Measurements from ENCODE around the gene EFCAB7.
A peak's percentile ranks its signal among the peaks of the same experiment; 100 is the strongest.
"Not testable (repeated sequence)": the region's sequence is repeated elsewhere in the genome, so short reads cannot be mapped to it uniquely, and the experiment has no call there.

Gene EFCAB7

GRCh38 chr1:63555480-63555879 is 32.2 kb downstream of the EFCAB7 start:
- DNase-seq: no peak

- DNase-seq: peak in 1 of 2 donors; percentile 30
Observed at GRCh38 chr1:63557365-63557987, 34.2 kb downstream of the EFCAB7 start.

GRCh38 chr1:63559357-63559756 is 36.0 kb downstream of the EFCAB7 start:
- DNase-seq: no peak

- DNase-seq: no peak
Observed at GRCh38 chr1:63563745-63564144, 40.4 kb downstream of the EFCAB7 start.

GRCh38 chr1:63569068-63569467 is 45.7 kb downstream of the EFCAB7 start:
- DNase-seq: no peak

GRCh38 chr1:63569640-63570316 is 46.5 kb downstream of the EFCAB7 start:
- DNase-seq: no peak

GRCh38 chr1:63572686-63573085 is 49.4 kb downstream of the EFCAB7 start:
- not testable (repeated sequence) for DNase-seq

GRCh38 chr1:63574203-63574796 is 51.0 kb downstream of the EFCAB7 start:
- not testable (repeated sequence) for DNase-seq

GRCh38 chr1:63575340-63575826 is 52.1 kb downstream of the EFCAB7 start:
- peak in 1 of 2 donors; percentile 60 for DNase-seq

- not testable (repeated sequence) for DNase-seq
Observed at GRCh38 chr1:63586326-63586725, 63.0 kb downstream of the EFCAB7 start.

- no peak for DNase-seq
Observed at GRCh38 chr1:63590166-63590560, 66.8 kb downstream of the EFCAB7 start.

GRCh38 chr1:63592536-63593302 is 69.4 kb downstream of the EFCAB7 start:
- DNase-seq: no peak

GRCh38 chr1:63593303-63593885 is 70.1 kb downstream of the EFCAB7 start, which contains the start of gene PGM1:
TSS of gene PGM1 (plus strand) at chr1:63593411. CDS start at chr1:63593489, 78 bp downstream.
- peak; percentile 72 to 77 for DNase-seq

GRCh38 chr1:63593886-63594605 is 70.7 kb downstream of the EFCAB7 start:
- peak; percentile 81 to 84 for DNase-seq

GRCh38 chr1:63595435-63595834 is 72.1 kb downstream of the EFCAB7 start:
- no peak for DNase-seq

GRCh38 chr1:63599799-63600198 is 76.5 kb downstream of the EFCAB7 start:
- DNase-seq: no peak

GRCh38 chr1:63600248-63600647 is 76.9 kb downstream of the EFCAB7 start:
- no peak for DNase-seq

GRCh38 chr1:63601061-63601460 is 77.7 kb downstream of the EFCAB7 start:
- DNase-seq: no peak

GRCh38 chr1:63601463-63601862 is 78.1 kb downstream of the EFCAB7 start:
- no peak for DNase-seq

- no peak for DNase-seq
Observed at GRCh38 chr1:63601912-63602311, 78.6 kb downstream of the EFCAB7 start.

- no peak for DNase-seq
Observed at GRCh38 chr1:63602629-63603028, 79.3 kb downstream of the EFCAB7 start.

- DNase-seq: no peak
Observed at GRCh38 chr1:63603810-63604209, 80.5 kb downstream of the EFCAB7 start.

Data from CD4-positive, alpha-beta T cell treated with Interferon alpha-2 for 1 hour (primary cell).